Progenitor cell of endocrine pancreas (in vitro differentiated cells): ENCODE data around the gene RABAC1. TPM values are rescaled to one million over a fixed set of nuclear protein-coding genes. Genes with fewer than 3 reads are reported as not detected.

Experiments
- DNase-seq: peaks from one replicate; pipeline ENCODE4 v3.0.0; 2021; ENCODE audit warnings: low spot score; ENCODE audit not compliant: unreplicated experiment
- H3K27ac Mint-ChIP-seq: 2 replicates; pipeline ENCODE4 v1.8.0; 2021; ENCODE audit warnings: mild to moderate bottlenecking, moderate library complexity, mixed read lengths
- H3K27me3 Mint-ChIP-seq: 2 replicates; pipeline ENCODE4 v1.8.0; 2021; ENCODE audit warnings: mixed read lengths
- H3K36me3 Mint-ChIP-seq: 2 replicates; pipeline ENCODE4 v1.8.0; 2022; ENCODE audit warnings: mixed read lengths; ENCODE audit not compliant: insufficient read depth
- H3K4me1 Mint-ChIP-seq: 2 replicates; pipeline ENCODE4 v1.8.0; 2021; ENCODE audit warnings: low read depth, mixed read lengths
- H3K4me3 Mint-ChIP-seq: 2 replicates; pipeline ENCODE4 v1.8.0; 2021; ENCODE audit warnings: low read depth, mild to moderate bottlenecking, moderate library complexity, mixed read lengths
- H3K9me3 Mint-ChIP-seq: 2 replicates; pipeline ENCODE4 v1.8.0; 2021; ENCODE audit warnings: low read depth, mixed read lengths
- total RNA-seq: library from RNA; stranded (reverse); gene quantifications from 2 replicates; pipeline ENCODE4 v1.2.1, GENCODE V29; 2021
- TF ChIP-seq, protein P1 (sequence below): fragments of 200-600 bp; sonication (generic); IDR thresholded peaks from one replicate; pipeline ENCODE4 v1.5.0; 2021; ENCODE audit warnings: antibody characterized with exemption, mild to moderate bottlenecking; ENCODE audit not compliant: unreplicated experiment

Gene RABAC1
- total RNA-seq, 1 donor from 2014 or later: 86.6 TPM

DNA sequence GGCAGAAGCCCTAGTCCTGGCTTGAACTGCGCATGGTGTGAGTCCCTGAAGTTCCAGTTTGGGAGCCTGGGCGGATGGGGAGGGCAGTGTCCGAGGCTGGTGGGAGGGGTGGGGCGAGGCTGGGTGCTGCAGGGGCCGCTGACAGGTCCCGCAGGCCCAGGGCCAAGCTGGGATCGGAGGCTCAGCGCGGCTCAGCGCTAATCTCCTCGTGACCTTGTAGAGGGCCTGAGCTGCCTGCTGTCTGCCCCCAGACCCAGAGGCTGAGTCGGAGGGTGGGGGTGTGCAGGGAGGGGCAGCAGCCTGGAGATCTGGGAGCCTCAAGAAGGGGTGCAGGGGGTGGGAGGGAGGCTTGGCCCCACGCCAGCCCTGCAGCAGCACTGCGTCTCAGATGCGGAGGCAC, 31.9 kb upstream of the RABAC1 start:
- H3K36me3 Mint-ChIP-seq: no peaks in the 10 kb centered on the region
- no peak overlapping the region for H3K27ac Mint-ChIP-seq
- H3K27me3 Mint-ChIP-seq: peaks cover 41% of the 10 kb centered on the region
- peaks cover 2% of the 10 kb centered on the region for H3K4me1 Mint-ChIP-seq
- H3K4me3 Mint-ChIP-seq: no peak overlapping the region
- no peaks in the 10 kb centered on the region for H3K9me3 Mint-ChIP-seq
- DNase-seq: no peak
- TF ChIP-seq, protein P1, sequence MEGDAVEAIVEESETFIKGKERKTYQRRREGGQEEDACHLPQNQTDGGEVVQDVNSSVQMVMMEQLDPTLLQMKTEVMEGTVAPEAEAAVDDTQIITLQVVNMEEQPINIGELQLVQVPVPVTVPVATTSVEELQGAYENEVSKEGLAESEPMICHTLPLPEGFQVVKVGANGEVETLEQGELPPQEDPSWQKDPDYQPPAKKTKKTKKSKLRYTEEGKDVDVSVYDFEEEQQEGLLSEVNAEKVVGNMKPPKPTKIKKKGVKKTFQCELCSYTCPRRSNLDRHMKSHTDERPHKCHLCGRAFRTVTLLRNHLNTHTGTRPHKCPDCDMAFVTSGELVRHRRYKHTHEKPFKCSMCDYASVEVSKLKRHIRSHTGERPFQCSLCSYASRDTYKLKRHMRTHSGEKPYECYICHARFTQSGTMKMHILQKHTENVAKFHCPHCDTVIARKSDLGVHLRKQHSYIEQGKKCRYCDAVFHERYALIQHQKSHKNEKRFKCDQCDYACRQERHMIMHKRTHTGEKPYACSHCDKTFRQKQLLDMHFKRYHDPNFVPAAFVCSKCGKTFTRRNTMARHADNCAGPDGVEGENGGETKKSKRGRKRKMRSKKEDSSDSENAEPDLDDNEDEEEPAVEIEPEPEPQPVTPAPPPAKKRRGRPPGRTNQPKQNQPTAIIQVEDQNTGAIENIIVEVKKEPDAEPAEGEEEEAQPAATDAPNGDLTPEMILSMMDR: no peak

DNA sequence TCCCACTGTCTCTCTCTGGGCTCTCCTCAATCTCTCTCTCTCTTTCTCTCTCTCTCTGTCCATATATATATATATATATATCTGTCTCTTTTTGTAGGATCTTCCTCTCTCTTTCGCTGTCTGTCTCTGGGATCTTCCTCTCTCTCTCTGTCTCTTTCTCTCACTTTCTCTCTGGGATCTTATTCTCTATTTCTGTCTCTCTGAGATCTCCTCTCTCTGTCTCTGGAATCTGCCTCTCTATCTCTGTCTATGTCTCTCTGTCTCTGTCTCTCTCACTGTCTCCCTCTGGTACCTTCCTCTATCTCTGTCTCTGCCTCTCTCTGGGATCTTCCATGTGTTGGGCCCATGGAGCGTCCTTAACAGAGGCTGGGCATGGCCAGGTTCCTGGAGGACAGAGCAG, 31.5 kb upstream of the RABAC1 start:
- TF ChIP-seq, protein P1: no peak
- Mint-ChIP-seq H3K36me3 (no peaks in the 10 kb centered on the region), H3K27ac (no peak overlapping the region), H3K4me3 (no peak overlapping the region), H3K9me3 (no peaks in the 10 kb centered on the region), H3K27me3 (peaks cover 37% of the 10 kb centered on the region), H3K4me1 (peaks cover 2% of the 10 kb centered on the region)
- DNase-seq: no peak

DNA sequence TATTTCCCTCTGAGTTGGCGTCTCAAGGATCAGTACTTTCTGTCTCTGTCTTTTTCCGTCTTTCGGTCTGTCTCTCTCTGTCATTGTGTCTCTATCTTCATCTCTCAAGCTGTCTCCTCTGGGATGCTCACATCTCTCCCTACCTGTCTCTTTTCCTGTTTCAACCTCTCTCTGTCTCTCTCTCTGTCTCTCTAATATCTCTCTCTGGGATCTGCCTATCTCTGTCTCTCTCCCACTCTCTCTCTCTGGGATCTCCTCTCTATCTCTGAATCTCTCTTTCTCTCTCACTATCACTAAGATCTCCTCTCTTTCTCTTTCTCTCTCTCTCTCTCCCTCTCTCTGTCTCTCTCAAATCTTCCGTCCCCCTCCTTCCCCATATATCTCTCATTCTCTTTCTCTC, 30.9 kb upstream of the RABAC1 start:
- Mint-ChIP-seq H3K4me3 (no peak overlapping the region), H3K27me3 (peaks cover 31% of the 10 kb centered on the region), H3K4me1 (peaks cover 2% of the 10 kb centered on the region), H3K36me3 (no peaks in the 10 kb centered on the region), H3K27ac (no peak overlapping the region), H3K9me3 (no peaks in the 10 kb centered on the region)
- no peak for DNase-seq
- TF ChIP-seq, protein P1: no peak

DNA sequence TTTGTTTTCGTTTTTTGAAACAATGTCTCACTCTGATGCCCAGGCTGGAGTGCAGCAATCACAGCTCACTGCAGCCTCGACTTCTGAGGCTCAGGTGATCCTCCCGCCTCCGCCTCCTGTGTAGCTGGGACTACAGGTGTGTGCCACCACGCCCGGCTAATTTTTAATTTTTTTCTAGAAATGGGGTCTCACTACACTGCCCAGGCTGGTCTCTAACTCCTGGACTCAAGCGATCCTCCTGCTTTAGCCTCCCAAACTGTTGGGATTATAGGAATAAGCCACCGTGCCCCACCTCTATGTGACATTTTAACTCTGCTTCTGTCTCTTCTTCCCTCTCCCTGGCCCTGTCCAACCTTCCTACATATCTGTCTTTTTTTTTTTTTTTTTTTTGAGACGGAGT, 29.8 kb upstream of the RABAC1 start:
- peaks cover 2% of the 10 kb centered on the region for H3K4me1 Mint-ChIP-seq
- H3K27me3 Mint-ChIP-seq: peaks cover 25% of the 10 kb centered on the region
- DNase-seq: no peak
- no peak overlapping the region for H3K27ac Mint-ChIP-seq
- H3K36me3 Mint-ChIP-seq: no peaks in the 10 kb centered on the region
- H3K4me3 Mint-ChIP-seq: no peak overlapping the region
- TF ChIP-seq, protein P1: no peak
- no peaks in the 10 kb centered on the region for H3K9me3 Mint-ChIP-seq

DNA sequence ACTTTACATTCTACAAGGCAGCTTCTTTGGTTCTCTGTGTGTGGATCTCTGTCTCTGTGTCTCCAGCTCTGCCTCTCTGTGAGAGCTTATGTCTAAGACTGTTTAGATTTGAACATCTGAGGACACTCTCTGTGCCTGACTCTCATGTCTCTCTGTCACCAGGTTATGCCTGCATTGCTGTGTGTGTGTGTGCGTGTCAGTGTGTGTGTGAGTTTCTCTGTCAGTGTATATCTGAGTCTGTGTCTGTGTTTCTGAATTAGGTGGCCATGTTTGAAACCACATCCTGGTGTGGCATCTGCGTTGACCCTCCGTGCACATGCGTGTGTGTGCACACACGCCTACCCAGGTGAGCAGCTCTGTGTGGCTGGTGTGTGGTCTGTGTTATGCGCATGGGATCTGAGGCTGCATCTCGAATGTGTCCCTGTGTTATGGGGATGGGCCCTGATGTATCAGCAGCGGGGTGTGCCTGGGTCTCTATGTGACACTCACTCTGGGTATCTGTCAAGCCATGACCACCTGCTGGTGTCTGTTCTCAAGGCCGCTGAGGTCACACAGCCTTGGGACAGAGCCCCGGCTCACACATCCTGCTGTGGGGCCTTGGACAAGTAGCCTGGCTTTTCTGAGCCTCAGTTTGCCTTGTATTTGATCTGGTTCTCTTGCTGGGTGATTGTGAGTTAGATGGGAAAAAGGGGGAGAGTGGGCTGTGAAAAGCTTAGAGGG, 28.2 kb upstream of the RABAC1 start:
- H3K27me3 Mint-ChIP-seq: peaks cover 14% of the 10 kb centered on the region

More for the DNA sequence above, 28.2 kb upstream of the RABAC1 start:
- Mint-ChIP-seq H3K27ac (no peak overlapping the region), H3K4me1 (no peaks in the 10 kb centered on the region), H3K36me3 (no peaks in the 10 kb centered on the region), H3K4me3 (no peak overlapping the region), H3K9me3 (no peaks in the 10 kb centered on the region)
- TF ChIP-seq, protein P1: no peak
- DNase-seq: no peak
